Measurements from ENCODE around the gene DOK6. TPM values are rescaled to one million over a fixed set of nuclear protein-coding genes. Genes with fewer than 3 reads are reported as not detected.

Gene DOK6
- total RNA-seq, 1 donor from 2014 or later, result 19.7 TPM

DNA sequence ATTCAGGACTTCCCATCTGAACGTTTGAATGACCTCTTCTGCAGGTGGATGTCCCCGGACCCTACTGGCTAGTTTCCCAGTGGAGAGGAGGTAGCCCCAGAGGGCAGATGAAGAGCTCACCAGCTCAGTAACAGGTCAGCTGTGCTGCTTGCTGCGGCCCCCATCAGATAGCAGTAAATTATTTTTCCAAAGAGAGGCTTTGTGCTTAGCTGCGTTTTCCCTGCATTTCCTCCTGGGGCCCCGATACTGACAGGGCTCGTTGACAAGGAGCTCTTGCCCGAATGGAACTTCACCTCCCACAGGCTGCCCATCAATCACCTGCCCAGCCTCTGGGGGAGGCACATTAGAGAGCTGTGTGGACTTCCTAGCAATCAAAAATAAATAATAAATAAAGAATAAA is 185.8 kb downstream of the DOK6 start:
- Mint-ChIP-seq H3K36me3 (ENCODE audit: unreplicated experiment) (no peaks in the 10 kb centered on the region), H3K4me1 (ENCODE audit: low read depth, unreplicated experiment) (peaks cover 5% of the 10 kb centered on the region), H3K27me3 (ENCODE audit: unreplicated experiment) (no peaks in the 10 kb centered on the region), H3K9me3 (ENCODE audit: unreplicated experiment) (no peaks in the 10 kb centered on the region), H3K27ac (ENCODE audit: unreplicated experiment) (no peak overlapping the region), H3K4me3 (ENCODE audit: unreplicated experiment) (no peak overlapping the region)
- TF ChIP-seq, protein P1, sequence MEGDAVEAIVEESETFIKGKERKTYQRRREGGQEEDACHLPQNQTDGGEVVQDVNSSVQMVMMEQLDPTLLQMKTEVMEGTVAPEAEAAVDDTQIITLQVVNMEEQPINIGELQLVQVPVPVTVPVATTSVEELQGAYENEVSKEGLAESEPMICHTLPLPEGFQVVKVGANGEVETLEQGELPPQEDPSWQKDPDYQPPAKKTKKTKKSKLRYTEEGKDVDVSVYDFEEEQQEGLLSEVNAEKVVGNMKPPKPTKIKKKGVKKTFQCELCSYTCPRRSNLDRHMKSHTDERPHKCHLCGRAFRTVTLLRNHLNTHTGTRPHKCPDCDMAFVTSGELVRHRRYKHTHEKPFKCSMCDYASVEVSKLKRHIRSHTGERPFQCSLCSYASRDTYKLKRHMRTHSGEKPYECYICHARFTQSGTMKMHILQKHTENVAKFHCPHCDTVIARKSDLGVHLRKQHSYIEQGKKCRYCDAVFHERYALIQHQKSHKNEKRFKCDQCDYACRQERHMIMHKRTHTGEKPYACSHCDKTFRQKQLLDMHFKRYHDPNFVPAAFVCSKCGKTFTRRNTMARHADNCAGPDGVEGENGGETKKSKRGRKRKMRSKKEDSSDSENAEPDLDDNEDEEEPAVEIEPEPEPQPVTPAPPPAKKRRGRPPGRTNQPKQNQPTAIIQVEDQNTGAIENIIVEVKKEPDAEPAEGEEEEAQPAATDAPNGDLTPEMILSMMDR (IDR thresholded peaks at IDR 0.05; ENCODE audit: partially characterized antibody, unreplicated experiment), result no peak
- no peak for DNase-seq

DNA sequence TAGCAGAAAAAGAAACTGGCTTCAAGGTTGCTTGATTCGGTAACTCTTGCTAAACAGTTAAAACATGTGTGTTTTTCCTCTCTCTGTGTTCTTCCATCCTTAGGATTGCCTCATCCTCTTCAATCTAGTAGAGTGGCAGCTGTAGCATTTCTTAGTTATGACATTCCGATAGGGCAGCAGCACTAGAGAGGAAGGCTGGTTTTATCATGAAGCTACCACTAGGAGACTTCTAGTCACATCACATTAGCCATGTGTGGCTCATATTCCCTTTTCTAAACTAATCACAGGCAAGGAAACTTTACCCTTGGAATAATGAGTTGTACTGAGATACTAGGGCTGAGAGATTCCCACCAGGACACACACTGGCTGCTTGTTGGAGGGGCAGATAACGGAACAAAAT is 187.6 kb downstream of the DOK6 start:
- Mint-ChIP-seq H3K4me3 (ENCODE audit: unreplicated experiment) (no peak overlapping the region), H3K9me3 (ENCODE audit: unreplicated experiment) (no peaks in the 10 kb centered on the region), H3K4me1 (ENCODE audit: low read depth, unreplicated experiment) (peaks cover 6% of the 10 kb centered on the region), H3K27ac (ENCODE audit: unreplicated experiment) (no peak overlapping the region), H3K27me3 (ENCODE audit: unreplicated experiment) (no peaks in the 10 kb centered on the region), H3K36me3 (ENCODE audit: unreplicated experiment) (no peaks in the 10 kb centered on the region)
- no peak for DNase-seq
- TF ChIP-seq, protein P1 (IDR thresholded peaks at IDR 0.05; ENCODE audit: partially characterized antibody, unreplicated experiment), result no peak

DNA sequence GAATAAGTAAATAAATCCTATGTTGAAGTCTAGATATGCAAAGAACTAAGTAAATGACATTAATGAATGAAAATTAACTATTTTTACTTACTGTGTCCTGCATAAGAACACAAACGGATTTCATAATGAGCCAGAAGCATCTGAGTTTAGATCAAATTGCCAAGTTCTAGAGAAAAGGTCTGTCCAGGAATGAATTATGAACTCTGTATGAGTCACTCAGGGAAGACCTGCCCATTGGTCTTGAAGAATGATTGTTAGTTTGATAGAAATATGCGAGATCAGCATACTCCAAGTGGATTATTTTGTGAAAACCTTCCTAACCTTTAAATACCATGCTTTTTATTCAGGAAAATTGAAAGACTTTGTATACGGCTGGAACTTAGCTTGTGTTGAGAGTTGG is 189.5 kb downstream of the DOK6 start:
- H3K27me3 Mint-ChIP-seq (ENCODE audit: unreplicated experiment), result no peaks in the 10 kb centered on the region
- peaks cover 8% of the 10 kb centered on the region for H3K4me1 Mint-ChIP-seq (ENCODE audit: low read depth, unreplicated experiment)
- TF ChIP-seq, protein P1 (IDR thresholded peaks at IDR 0.05; ENCODE audit: partially characterized antibody, unreplicated experiment), result no peak
- H3K36me3 Mint-ChIP-seq (ENCODE audit: unreplicated experiment), result no peaks in the 10 kb centered on the region
- DNase-seq, result no peak
- H3K4me3 Mint-ChIP-seq (ENCODE audit: unreplicated experiment), result no peak overlapping the region
- H3K27ac Mint-ChIP-seq (ENCODE audit: unreplicated experiment), result no peak overlapping the region
- no peaks in the 10 kb centered on the region for H3K9me3 Mint-ChIP-seq (ENCODE audit: unreplicated experiment)

DNA sequence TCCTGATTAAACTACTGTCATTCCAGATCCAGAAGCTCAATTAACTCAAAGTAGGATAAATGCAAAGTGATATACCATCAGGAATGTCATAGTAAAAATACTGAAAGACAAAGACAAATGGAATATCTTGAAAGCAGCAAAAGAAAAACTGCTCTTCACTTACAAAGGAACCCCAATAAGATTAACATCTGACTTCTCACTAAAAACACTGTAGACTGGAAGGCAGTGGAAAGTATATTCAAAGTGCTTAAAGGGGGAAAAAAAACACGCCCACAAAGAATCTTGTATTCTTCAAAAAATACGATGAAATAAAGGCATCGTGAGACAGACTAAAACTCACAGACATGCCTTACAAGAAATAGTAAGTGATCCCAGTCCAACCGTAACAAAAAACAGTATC is 195.7 kb downstream of the DOK6 start:
- no peaks in the 10 kb centered on the region for H3K27me3 Mint-ChIP-seq (ENCODE audit: unreplicated experiment)

DNA sequence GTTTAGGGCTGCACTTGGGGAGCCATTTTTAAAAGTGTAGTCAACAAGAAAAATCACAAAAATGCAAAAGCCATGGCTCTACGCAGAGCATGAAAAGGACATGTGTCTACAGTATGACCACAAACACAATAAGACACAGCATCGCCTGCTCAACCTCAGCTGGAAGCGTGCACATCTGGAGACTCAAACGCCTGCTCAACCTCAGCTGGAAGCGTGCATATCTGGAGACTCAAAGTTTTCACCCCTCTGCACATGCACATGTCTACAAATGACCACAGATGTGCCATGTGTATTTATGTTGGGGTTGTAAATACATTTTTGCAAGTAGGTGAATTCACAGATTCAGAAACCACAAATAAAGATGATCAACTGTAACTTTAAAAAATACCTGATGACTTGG is 196.9 kb downstream of the DOK6 start:
- Mint-ChIP-seq H3K9me3 (ENCODE audit: unreplicated experiment) (peaks cover 3% of the 10 kb centered on the region), H3K36me3 (ENCODE audit: unreplicated experiment) (no peaks in the 10 kb centered on the region), H3K4me3 (ENCODE audit: unreplicated experiment) (no peak overlapping the region), H3K27me3 (ENCODE audit: unreplicated experiment) (no peaks in the 10 kb centered on the region), H3K27ac (ENCODE audit: unreplicated experiment) (no peak overlapping the region), H3K4me1 (ENCODE audit: low read depth, unreplicated experiment) (peaks cover 10% of the 10 kb centered on the region)
- DNase-seq, result no peak
- TF ChIP-seq, protein P1 (IDR thresholded peaks at IDR 0.05; ENCODE audit: partially characterized antibody, unreplicated experiment), result no peak

More for the DNA sequence above, 195.7 kb downstream of the DOK6 start:
- TF ChIP-seq, protein P1 (IDR thresholded peaks at IDR 0.05; ENCODE audit: partially characterized antibody, unreplicated experiment), result no peak
- no peak for DNase-seq
- H3K4me1 Mint-ChIP-seq (ENCODE audit: low read depth, unreplicated experiment), result peaks cover 12% of the 10 kb centered on the region
- H3K9me3 Mint-ChIP-seq (ENCODE audit: unreplicated experiment), result peaks cover 3% of the 10 kb centered on the region
- no peak overlapping the region for H3K27ac Mint-ChIP-seq (ENCODE audit: unreplicated experiment)
- H3K36me3 Mint-ChIP-seq (ENCODE audit: unreplicated experiment), result no peaks in the 10 kb centered on the region
- H3K4me3 Mint-ChIP-seq (ENCODE audit: unreplicated experiment), result no peak overlapping the region
